ENCODE measurements around the gene SUPT6H. TPM values are rescaled to one million over a fixed set of nuclear protein-coding genes. Genes with fewer than 3 reads are reported as not detected.
A peak's percentile ranks its signal among the peaks of the same experiment; 100 is the strongest.

The SUPT6H gene
- polyA plus RNA-seq, 4 donors, result 67.0 to 74.3 (median 68.4) TPM

GRCh38 chr17:28700278-28700677 is 38.3 kb downstream of the SUPT6H start:
- DNase-seq (ENCODE audit: low read depth in 4 of 4, low spot score in 3 of 4), result no peak

GRCh38 chr17:28700830-28701492 is 39.0 kb downstream of the SUPT6H start:
- no peak for DNase-seq (ENCODE audit: low read depth in 4 of 4, low spot score in 3 of 4)

DNA sequence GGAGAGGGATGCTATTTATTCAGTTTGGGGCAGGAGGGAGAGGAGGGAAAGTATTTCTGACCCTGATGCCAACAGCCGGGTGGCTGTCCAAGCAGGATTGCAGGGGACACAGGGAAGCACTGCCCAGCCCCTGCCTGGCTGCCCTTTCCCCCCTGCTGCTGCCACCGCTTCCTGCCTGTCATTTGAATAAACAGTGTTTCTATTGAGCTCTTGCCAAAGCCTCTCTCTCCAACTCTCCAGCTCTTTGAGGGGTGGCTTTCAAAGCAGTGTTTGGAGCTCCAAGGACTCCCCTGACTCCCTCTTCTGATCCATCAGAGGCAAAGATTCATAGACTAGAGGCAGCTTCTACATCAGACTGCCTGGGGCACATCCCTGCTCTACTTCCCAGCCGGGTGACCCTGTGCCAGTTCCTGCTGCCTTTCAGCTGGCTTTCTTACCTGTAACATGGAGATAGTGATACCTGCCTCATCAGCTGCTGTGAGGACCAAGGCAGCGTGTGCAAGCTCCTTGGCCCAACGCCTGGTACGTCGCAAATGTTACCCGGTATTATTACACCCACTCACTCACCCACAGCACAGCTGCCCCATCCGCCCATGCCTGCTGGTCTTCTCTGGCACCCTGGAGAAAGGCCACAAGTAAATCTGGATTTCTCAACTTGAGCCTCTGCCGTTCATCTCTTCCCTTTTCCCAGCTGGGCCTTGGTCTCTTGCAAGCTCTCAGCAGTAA is 40.2 kb downstream of the SUPT6H start:
- DNase-seq (ENCODE audit: low read depth in 4 of 4, low spot score in 3 of 4), result no peak

DNA sequence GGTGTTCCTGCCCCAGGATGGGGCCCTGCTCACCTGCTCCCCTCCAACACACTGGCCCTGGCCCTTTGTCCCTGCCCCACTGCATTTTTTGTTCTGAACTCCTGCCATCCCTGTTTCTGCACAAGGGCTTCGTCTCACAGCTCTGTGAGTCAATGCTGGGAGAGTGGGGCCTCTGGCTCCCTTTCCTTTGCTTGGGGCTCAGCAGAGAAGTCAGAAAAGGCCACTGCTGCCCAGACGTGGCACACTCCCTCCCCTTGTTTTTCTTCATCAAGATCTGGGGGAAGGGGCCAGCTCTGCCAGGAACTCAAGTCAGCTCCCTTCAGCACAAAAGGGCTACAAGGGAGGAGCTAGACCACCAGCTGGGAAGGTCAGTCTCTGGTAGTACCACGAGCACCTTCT is 40.7 kb downstream of the SUPT6H start:
- DNase-seq (ENCODE audit: low read depth in 4 of 4, low spot score in 3 of 4), result no peak

DNA sequence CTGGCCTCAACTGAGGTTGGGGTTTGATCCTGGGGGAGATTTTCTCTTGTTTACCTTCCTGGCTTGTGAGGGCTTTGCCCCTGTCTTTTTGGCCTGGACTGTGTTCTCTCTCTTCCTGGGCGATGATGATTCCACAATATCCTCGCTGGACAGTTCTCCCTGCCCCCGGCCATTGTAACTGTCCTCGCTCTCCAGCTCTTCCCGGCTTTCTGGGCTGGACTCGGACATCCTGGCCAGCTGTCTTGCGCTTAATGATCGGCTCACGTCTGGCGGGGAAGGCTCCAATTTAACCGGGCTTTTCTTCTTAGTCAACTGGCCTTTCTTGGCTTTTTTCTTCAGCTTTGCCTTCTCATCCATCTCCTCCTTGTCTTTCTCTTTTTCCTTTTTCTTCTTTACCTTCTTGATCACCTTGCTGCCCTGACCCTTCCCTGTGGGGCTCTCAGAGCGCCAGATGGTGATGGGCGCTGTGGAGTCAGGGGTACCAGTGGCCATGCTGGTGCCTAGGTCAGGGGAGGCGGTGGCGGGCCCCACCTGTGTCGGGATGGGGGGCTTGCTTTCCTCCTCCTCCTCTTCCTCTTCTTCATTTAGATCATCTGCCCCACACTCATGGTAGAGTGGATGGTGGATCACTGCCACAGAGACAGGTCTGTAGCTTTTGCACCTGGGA is 41.7 kb downstream of the SUPT6H start:
- DNase-seq (ENCODE audit: low read depth in 4 of 4, low spot score in 3 of 4), result no peak

DNA sequence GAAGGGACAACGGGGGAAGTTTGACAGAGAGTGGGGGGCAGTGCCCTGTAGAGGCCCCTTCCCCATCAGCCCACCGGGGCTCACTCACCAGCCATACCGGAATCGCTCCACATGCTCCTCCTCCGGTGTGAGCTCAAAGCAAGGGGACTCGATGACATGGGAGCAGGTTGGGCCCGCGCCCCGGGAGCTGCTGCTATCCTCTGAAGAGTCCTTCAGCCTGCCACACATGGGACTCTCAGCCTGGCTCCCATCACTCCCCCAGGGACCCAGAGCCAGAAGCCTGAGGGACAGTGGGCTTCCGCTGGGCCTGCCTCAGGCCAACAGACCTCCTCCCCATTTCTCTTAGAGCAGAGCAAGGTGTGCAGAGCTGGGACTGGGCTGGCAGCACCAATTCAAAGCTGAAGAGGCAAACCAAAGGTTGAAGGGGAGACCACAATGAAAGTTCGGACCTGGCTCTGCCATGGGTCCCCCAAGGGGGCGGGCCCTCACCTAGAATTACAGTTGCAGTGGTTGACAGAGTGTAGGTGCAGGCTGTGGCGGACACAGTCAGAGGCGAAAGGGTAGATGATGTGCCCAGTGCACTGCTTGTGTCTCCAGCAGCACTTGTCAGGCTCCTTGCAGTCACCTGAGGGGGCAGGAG is 42.3 kb downstream of the SUPT6H start:
- DNase-seq (ENCODE audit: low read depth in 4 of 4, low spot score in 3 of 4), result no peak

- no peak for DNase-seq (ENCODE audit: low read depth in 4 of 4, low spot score in 3 of 4)
Observed at GRCh38 chr17:28705074-28705659, 43.2 kb downstream of the SUPT6H start.

DNA sequence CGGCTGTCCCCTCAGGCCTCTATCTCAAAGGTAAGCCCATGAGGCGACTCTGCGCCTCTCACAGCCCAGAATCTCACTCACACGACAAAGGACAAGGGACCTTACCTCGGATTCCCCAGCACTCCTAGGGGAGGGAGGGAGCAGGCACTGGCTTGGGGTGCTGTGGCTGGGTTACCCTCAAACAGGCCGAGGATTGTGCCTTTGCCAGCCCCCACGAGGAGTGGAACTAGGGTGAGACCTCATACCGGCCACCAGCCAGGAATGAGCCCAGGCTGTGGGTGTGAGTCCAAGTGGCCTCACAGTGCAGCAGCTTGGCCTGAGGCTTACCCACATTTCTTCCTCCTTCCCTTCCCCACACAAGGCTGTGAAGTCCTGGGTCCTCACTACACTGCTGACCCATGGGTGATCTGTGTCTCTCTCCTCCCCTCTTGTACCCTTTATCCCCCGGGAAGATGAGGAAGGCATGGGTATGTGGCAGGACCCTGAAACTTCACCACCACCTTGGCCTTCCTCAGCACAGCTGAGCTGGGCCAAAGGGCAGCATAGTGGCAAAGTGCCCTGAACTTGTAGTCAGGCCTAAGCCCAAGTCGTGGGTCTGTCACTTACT is 43.8 kb downstream of the SUPT6H start:
- no peak for DNase-seq (ENCODE audit: low read depth in 4 of 4, low spot score in 3 of 4)

DNA sequence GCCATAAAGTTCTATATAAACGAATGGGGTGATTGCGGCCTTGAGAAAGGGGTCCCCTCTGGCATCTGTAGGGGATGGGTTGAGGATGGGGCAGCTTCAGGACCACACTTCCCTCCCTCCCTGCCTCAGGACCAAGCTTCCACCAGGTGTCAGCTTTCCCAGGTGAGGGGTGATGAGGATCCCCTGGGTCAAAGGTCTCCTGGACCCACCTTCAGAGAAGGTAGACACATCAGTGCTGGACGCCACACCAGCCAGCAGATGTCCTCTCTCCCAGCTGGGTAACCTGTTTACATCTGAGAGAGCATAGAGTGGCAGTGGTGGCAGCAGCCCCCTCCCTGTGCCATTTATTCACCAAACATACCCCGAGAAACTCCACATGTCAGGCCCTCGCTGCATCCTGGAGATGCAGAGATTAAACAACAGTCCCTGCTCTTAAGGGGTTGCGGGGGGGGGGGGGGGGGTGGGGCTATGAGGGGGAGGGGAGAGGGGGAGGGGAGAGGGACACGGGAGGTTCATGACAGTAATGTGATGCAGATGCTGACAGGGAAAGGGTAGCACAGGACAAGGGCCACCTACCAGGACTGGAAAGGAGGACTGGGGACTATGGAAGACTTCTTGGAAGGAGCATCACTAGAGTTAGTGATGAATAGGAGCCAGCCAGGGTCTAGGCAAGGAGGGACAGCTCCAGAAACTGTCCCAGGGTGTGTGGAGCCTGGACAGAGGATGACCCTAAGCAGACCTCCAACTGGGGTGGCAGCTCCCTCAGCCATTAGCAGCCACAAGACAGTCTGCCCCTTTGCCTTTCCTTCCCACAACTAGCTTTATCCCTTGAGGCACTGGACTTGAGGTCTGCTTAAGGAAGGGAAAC is 44.7 kb downstream of the SUPT6H start:
- no peak for DNase-seq (ENCODE audit: low read depth in 4 of 4, low spot score in 3 of 4)

DNA sequence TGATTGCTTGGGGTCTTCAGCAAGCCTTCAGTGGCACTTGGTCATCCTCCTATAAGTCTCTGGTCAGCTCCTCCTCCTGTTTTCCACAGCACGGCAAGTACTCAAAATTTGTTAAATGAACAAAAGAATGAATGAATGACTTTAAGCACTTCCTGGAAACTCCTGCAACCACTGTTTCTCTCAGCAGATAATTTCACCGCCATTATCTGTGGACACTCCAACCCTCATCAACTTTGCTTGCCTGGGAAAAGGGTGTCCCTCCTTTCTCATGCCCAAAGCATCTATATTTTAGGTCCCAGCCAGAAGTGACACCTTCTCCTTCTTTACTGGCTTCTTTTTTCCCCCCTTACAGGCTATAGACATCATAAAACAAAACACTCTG is 45.3 kb downstream of the SUPT6H start:
- DNase-seq (ENCODE audit: low read depth in 4 of 4, low spot score in 3 of 4), result no peak

DNA sequence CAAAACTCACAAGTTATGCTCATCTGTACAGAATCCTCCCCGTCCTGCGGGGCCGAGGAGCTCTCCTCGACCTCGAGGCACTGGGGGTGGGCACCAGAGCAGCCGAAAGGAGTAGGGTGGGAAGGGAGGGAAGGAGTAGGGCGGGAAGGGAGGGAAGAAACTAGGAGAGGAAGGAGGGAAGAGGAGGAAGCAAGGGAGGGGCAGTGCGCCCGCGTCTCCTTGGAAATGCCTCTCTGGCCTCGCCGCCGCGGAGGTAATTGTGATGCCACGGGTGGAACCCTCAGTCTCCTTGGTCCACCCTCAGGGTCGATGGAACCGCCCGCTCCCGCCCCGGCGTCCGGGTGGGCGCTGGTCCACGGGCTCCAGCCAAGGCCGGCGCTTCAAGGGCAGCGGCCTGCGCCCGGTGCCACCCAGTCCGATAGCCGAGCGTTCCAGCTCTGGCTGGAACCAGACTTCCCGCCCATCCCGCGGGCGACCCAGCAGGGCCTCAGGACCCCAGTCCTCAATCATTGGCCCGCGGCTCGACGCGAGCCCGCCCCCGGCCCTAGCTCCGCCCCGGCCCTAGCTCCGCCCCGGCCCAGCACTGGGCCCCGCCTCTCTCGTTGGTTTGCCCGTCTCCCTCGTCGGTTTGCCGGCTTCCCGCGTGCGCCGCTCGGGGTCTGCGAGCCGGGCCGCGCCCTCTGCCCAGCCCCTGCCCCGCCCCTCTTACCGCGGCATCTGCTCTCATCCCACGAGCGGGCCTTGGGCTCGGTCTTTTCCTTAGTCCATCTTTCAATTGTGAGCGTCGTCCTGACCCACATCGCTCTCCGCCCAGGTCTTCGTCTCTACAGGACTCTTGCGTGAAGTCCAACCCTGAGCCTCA is 49.1 kb downstream of the SUPT6H start:
- DNase-seq (ENCODE audit: low read depth in 4 of 4, low spot score in 3 of 4), result peak; percentile 82 to 87 (median 85)

GRCh38 chr17:28711723-28712031 is 49.7 kb downstream of the SUPT6H start, which contains the start of gene PROCA1:
Gene PROCA1, minus strand, starts transcription at chr17:28711888. Its CDS starts 228 bp downstream, at chr17:28711660.
- DNase-seq (ENCODE audit: low read depth in 4 of 4, low spot score in 3 of 4), result no peak

- no peak for DNase-seq (ENCODE audit: low read depth in 4 of 4, low spot score in 3 of 4)
Observed at GRCh38 chr17:28712032-28712704, 50.2 kb downstream of the SUPT6H start.

- DNase-seq (ENCODE audit: low read depth in 4 of 4, low spot score in 3 of 4), result no peak
Observed at GRCh38 chr17:28712705-28713415, 50.9 kb downstream of the SUPT6H start.

DNA sequence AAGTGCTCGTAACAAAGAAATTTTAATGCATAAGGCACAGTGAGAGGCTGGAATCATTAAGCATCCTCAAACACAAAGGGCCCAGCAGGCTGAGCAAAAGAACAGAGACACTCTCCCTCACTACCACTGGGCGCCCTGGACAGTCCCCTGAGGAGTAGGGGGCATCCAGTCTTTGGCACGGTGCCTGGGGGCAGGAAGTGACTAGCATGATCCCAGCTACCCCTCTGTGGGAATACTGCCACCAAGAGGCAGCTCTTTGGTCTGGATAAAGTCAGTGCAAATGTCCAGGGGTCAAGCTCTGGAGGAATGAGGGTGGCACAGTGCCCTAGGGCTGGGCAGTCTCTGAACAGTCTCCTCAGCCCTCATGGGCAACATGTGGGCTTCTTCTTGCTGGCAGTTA is 52.3 kb downstream of the SUPT6H start:
- no peak for DNase-seq (ENCODE audit: low read depth in 4 of 4, low spot score in 3 of 4)

GRCh38 chr17:28715217-28715616 is 53.2 kb downstream of the SUPT6H start:
- no peak for DNase-seq (ENCODE audit: low read depth in 4 of 4, low spot score in 3 of 4)

DNA sequence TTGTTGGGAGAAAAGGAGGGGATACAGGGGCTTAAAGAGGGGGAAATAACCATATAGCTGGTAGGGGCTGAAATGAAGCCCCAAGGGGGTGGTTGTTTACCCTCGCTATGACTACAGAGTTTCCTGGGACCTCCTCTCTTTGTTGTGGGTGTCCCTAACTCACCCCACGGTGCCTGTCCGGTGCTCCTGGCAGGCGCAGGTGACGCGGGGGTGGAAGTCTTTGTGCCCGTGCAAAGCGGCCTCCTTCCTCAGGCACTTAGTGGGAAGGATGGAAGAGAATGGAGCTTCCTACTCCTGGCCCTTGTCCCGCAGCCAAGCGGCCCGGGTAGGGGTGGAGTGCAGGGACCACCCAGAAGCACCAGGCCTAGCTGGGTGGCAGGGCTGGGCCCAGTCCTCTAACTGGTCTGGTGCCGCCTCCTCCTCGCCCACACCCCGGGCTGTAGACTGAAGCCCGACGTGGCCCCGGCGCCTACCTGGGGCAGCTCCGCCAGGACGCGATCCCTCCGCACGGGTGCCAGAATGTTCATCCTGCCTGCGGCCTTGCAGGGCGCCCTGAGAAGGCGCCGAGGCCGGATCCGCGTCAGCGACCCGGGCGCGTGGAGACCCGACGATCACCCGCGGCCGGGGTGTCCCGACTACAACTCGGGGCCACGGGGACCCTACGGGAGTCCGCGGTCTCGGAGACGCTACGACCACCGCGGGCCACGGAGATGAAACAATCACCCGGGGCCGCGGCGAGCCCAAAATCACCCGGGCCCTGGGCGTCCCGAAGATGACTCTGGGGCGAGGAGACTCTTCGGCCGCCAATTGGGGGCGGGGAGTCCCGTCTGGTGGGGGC is 55.0 kb downstream of the SUPT6H start:
- DNase-seq (ENCODE audit: low read depth in 4 of 4, low spot score in 3 of 4), result no peak

Data from right renal pelvis (tissue), 4 donors.